A673 (cell line): Measurements from ENCODE around the gene RAMAC. TPM values are rescaled to one million over a fixed set of nuclear protein-coding genes. Genes with fewer than 3 reads are reported as not detected.

Source experiments
- BruUV-seq: library from RNA; stranded (reverse); fragments of 400-500 nt; replicated peaks from 2 replicates; lab custom pipeline; 2021; lab: Mats Ljungman, UMichigan
- CTCF ChIA-PET: fragments of 300-600 bp; sonication (Branson Sonifier 250); formaldehyde crosslinking; loops from one replicate; lab custom pipeline; 2022; ENCODE audit warnings: antibody characterized with exemption; lab: Charles Lee
- POLR2A ChIA-PET: fragments of 300-600 bp; sonication (Branson Sonifier 250); formaldehyde crosslinking; loops from one replicate; lab custom pipeline; 2022; ENCODE audit warnings: antibody characterized with exemption; ENCODE audit not compliant: low non-redundant PET; lab: Charles Lee
- DNase-seq: peaks from one replicate; pipeline ENCODE4 v3.0.0-alpha.2; 2015; ENCODE audit warnings: low spot score
- H3K27ac ChIP-seq: fragments of 200-600 bp; sonication (generic); 2 replicates; pipeline ENCODE4 v1.5.1; 2016; ENCODE audit warnings: mixed run types, low read depth, mild to moderate bottlenecking, mixed read lengths, antibody characterized with exemption, low read length; ENCODE audit not compliant: poor library complexity, severe bottlenecking
- H3K27me3 ChIP-seq: fragments of 200-600 bp; sonication (generic); replicated peaks from 2 replicates; pipeline ENCODE4 v1.6.1; 2017; ENCODE audit warnings: mixed run types, low read depth, mild to moderate bottlenecking, mixed read lengths, antibody characterized with exemption, low read length; ENCODE audit not compliant: insufficient read depth, poor library complexity
- H3K36me3 ChIP-seq: fragments of 200-600 bp; sonication (generic); 2 replicates; pipeline ENCODE4 v1.6.1; 2016; ENCODE audit warnings: mixed run types, mild to moderate bottlenecking, mixed read lengths, antibody characterized with exemption, low read length; ENCODE audit not compliant: insufficient read depth, poor library complexity, severe bottlenecking
- H3K4me1 ChIP-seq: fragments of 200-600 bp; sonication (generic); 2 replicates; pipeline ENCODE4 v1.6.1; 2017; ENCODE audit warnings: mixed run types, mild to moderate bottlenecking, mixed read lengths, antibody characterized with exemption, low read length; ENCODE audit not compliant: insufficient read depth, poor library complexity, severe bottlenecking
- H3K4me3 ChIP-seq: fragments of 200-600 bp; sonication (generic); 2 replicates; pipeline ENCODE4 v1.5.1; 2016; ENCODE audit warnings: low read depth, mixed run types, mild to moderate bottlenecking, mixed read lengths, low read length; ENCODE audit not compliant: poor library complexity, severe bottlenecking
- H3K9me3 ChIP-seq: fragments of 200-600 bp; sonication (generic); 2 replicates; pipeline ENCODE4 v1.6.1; 2016; ENCODE audit warnings: mixed run types, low read depth, mild to moderate bottlenecking, mixed read lengths, antibody characterized with exemption, low read length; ENCODE audit not compliant: poor library complexity, severe bottlenecking
- EZH2 ChIP-seq: fragments of 200-600 bp; sonication (generic); IDR thresholded peaks from 2 replicates; pipeline ENCODE4 v1.6.1; 2017; ENCODE audit warnings: borderline replicate concordance, low read depth, mild to moderate bottlenecking, mixed read lengths, antibody characterized with exemption, low read length; ENCODE audit not compliant: poor library complexity, severe bottlenecking
- intact Hi-C: fragments of 100-400 bp; cut with micrococcal nuclease; formaldehyde crosslinking; loops from one replicate; pipeline ENCODE4 v1.10.0; 2022; ENCODE audit not compliant: unreplicated experiment
- total RNA-seq: library from RNA; stranded (reverse); gene quantifications from 2 replicates; pipeline ENCODE4 v1.2.3, GENCODE V29; 2021
- TF ChIP-seq, protein P1 (sequence below): fragments of 300-800, 200-600 bp; sonication (generic); conservative IDR thresholded peaks from 2 replicates; pipeline ENCODE4 v1.5.1; 2017; ENCODE audit warnings: low read depth, mild to moderate bottlenecking, antibody characterized with exemption, low read length, moderate library complexity, mixed read lengths

RAMAC gene
- total RNA-seq, 1 experiment from 2014 or later, result 28.1 TPM

GRCh38 chr15:83010709-83011270 is 24.8 kb downstream of the RAMAC start:
- Histone ChIP-seq H3K27me3 (no peaks in the 10 kb centered on the region), H3K9me3 (no peaks in the 10 kb centered on the region), H3K36me3 (peaks cover 24% of the 10 kb centered on the region), H3K4me3 (peak overlapping the region; percentile 83), H3K27ac (peak overlapping the region; percentile 45), H3K4me1 (peaks cover 17% of the 10 kb centered on the region)
- TSS peak; percentile 42 for BruUV-seq
- CTCF ChIA-PET, result interaction anchor here (0.6 to 1.0 kb wide), 4 partner anchors 15 to 477 kb away, joined by 3 to 4 read pairs (median 4); no protein-coding TSS in a partner anchor
- TF ChIP-seq, protein P1, sequence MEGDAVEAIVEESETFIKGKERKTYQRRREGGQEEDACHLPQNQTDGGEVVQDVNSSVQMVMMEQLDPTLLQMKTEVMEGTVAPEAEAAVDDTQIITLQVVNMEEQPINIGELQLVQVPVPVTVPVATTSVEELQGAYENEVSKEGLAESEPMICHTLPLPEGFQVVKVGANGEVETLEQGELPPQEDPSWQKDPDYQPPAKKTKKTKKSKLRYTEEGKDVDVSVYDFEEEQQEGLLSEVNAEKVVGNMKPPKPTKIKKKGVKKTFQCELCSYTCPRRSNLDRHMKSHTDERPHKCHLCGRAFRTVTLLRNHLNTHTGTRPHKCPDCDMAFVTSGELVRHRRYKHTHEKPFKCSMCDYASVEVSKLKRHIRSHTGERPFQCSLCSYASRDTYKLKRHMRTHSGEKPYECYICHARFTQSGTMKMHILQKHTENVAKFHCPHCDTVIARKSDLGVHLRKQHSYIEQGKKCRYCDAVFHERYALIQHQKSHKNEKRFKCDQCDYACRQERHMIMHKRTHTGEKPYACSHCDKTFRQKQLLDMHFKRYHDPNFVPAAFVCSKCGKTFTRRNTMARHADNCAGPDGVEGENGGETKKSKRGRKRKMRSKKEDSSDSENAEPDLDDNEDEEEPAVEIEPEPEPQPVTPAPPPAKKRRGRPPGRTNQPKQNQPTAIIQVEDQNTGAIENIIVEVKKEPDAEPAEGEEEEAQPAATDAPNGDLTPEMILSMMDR, result peak; percentile 90
- TF ChIP-seq EZH2, result no peak
- DNase-seq, result peak; percentile 87
- POLR2A ChIA-PET, result interaction anchor here (0.6 kb wide), 1 partner anchor 509 kb away, joined by 3 read pairs; no protein-coding TSS in a partner anchor
- intact Hi-C loops, result loop anchor here (2.0 to 5.0 kb wide), 2 partner anchors 97 to 196 kb away; partner anchors contain the start of genes HDGFL3 and TM6SF1

DNA sequence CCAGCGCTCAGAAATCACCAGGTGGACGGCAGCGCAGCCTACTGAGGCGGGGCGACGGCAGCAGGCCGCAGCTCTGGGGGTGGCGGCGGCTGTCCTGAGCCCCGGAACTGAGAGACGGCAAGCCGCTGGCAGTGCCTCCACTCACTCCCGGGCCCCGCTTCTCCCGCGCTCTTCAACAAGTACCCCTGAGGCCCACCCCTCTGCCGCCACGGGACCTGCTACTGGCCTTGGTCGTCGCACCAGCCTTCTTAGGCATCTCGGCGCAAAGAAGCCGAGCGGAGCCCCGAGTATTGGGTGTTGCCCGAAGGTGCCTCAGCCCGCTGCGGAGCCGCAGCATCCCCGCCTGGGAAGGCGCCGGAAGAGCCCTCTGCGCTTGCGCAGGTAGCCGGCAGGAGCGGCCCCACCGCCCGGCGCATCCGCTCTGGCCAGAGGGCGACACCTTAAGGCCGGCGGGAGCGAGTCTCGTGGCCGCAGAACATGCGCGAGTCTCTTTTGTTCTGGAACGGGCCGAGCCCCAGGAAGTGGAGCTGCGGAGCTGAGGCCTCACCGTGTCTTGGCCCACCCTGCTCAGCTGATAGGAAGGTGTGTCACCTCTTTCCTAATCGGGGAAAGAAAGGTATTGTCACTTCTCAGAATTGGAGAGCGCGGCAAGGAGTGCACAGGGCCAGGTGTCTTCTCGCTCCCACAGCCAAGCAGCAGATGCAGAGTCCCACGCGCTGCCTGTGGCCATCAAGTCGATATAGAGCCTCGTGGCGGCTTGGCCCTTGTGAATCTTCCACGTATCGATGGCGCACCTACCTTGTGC is 25.5 kb downstream of the RAMAC start, which contains the start of gene C15orf40:
TSS of gene C15orf40 (minus strand) at position 369 of the 805 bp plus-strand sequence. CDS start at position 337, 32 bp downstream.
- H3K4me1 ChIP-seq, result peaks cover 17% of the 10 kb centered on the region
- H3K9me3 ChIP-seq, result no peaks in the 10 kb centered on the region
- TF ChIP-seq, protein P1, result peak; percentile 69
- TF ChIP-seq EZH2, result no peak
- no TSS peak for BruUV-seq
- peaks cover 23% of the 10 kb centered on the region for H3K36me3 ChIP-seq
- H3K27me3 ChIP-seq, result no peaks in the 10 kb centered on the region
- POLR2A ChIA-PET, result interaction anchor here (0.6 to 0.7 kb wide), 2 partner anchors 185 to 508 kb away, joined by 3 read pairs; no protein-coding TSS in a partner anchor
- intact Hi-C loops, result loop anchor here (2.0 to 5.0 kb wide), 2 partner anchors 96 to 195 kb away; partner anchors contain the start of genes HDGFL3 and TM6SF1
- CTCF ChIA-PET, result interaction anchor here (0.6 to 1.0 kb wide), 3 partner anchors 16 to 425 kb away, joined by 3 to 4 read pairs (median 4); no protein-coding TSS in a partner anchor
- peak within 1 kb of the TSS; percentile 83 for H3K4me3 ChIP-seq
- peak; percentile 88 for DNase-seq
- peak within 1 kb of the TSS; percentile 62 for H3K27ac ChIP-seq

DNA sequence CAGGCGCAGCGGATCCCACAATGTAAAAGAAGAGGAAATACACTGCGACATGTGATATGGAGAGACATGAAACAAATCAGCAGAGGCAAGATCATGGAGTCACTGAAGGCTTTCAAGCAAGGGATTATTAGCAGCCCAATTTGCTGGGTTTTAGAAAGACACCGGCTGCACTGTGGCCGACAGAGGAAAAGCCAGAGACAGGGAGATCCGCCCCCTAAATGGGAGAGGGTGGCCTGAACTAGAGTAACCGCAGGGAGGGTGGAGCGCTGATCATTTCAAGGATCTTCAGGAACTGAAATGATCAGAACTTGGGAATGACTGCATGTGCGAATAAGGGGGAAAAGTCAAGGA is 26.0 kb downstream of the RAMAC start:
- no peak for TF ChIP-seq EZH2
- TF ChIP-seq, protein P1, result no peak
- peak; percentile 30 for DNase-seq
- H3K36me3 ChIP-seq, result peaks cover 19% of the 10 kb centered on the region
- H3K27me3 ChIP-seq, result no peaks in the 10 kb centered on the region
- peaks cover 17% of the 10 kb centered on the region for H3K4me1 ChIP-seq
- intact Hi-C loops, result loop anchor here (5.0 kb wide), 1 partner anchor 95 kb away; the partner anchor contains the start of gene TM6SF1
- ChIA-PET CTCF (no interaction called here), POLR2A (no interaction called here)
- BruUV-seq, result TSS peak; percentile 73
- no peaks in the 10 kb centered on the region for H3K9me3 ChIP-seq
- peak overlapping the region; percentile 62 for H3K27ac ChIP-seq
- H3K4me3 ChIP-seq, result peak overlapping the region; percentile 83
